ENCODE results near the gene CDH4. TPM values are rescaled to one million over a fixed set of nuclear protein-coding genes. Genes with fewer than 3 reads are reported as not detected.

CDH4 gene
- total and polyA plus RNA-seq, 2 donors (not counting 1 experiment from before 2014, with no cell fraction given): not detected

GRCh38 chr20:61419501-61419900, 167.4 kb downstream of the CDH4 start:
- Mint-ChIP-seq H3K27me3 (no peaks in the 10 kb centered on the region), H3K4me1 (no peaks in the 10 kb centered on the region), H3K27ac (no peak overlapping the region), H3K9me3 (ENCODE audit: insufficient read depth) (peaks cover 3% of the 10 kb centered on the region), H3K4me3 (no peak overlapping the region)
- Histone ChIP-seq H3K27ac (ENCODE audit: low read length in 2 of 2) (no peak overlapping the region), H3K79me2 (ENCODE audit: control insufficient read depth, insufficient read depth, low read length) (no peaks in the 10 kb centered on the region), H3K4me1 (ENCODE audit: control insufficient read depth in 2 of 2, insufficient read depth in 2 of 2, low read length in 2 of 2) (no peaks in the 10 kb centered on the region), H3K4me3 (ENCODE audit: control extremely low read depth in 1 of 5, extremely low read depth in 1 of 5, insufficient read depth in 1 of 5, low read depth in 2 of 5, low read length in 4 of 5) (no peak overlapping the region), H3K9me3 (ENCODE audit: control extremely low read depth in 1 of 3, control insufficient read depth in 2 of 3, insufficient read depth in 1 of 3, low read length in 2 of 3) (peaks cover 0 to 34% (median 0%) of the 10 kb centered on the region in 3 donors), H3K27me3 (replicated peaks in 1 of 4; ENCODE audit: control extremely low read depth in 1 of 4, control insufficient read depth in 3 of 4, insufficient read depth in 4 of 4, low read length in 3 of 4) (no peaks in the 10 kb centered on the region), H4K20me1 (ENCODE audit: control insufficient read depth, insufficient read depth, low read length, poor library complexity, severe bottlenecking) (no peaks in the 10 kb centered on the region), H3K36me3 (replicated peaks in 1 of 2; ENCODE audit: control extremely low read depth in 1 of 2, control insufficient read depth in 1 of 2, extremely low read depth in 1 of 2, insufficient read depth in 2 of 2, low read length in 1 of 2) (no peaks in the 10 kb centered on the region), H2AFZ (ENCODE audit: insufficient read depth, low read depth, low read length, poor library complexity, severe bottlenecking) (no peak overlapping the region), H3K9ac (ENCODE audit: low read length) (no peak overlapping the region), H3K4me2 (replicated peaks; ENCODE audit: low read depth, low read length, poor library complexity, severe bottlenecking) (no peak overlapping the region)
- TF ChIP-seq CTCF (IDR thresholded peaks at IDR 0.05) (no peak), EZH2 (IDR thresholded peaks at IDR 0.05; ENCODE audit: borderline replicate concordance, insufficient read depth, low read depth, low read length, poor library complexity, severe bottlenecking) (no peak)
- POLR2A ChIA-PET: no interaction called here
- no peak for ATAC-seq (ENCODE audit: low read depth)
- 78% methylated on average over 5 of the region's 6 CpGs for WGBS (ENCODE audit: insufficient coverage)
- intact Hi-C loops (cut with micrococcal nuclease): no loop called here
- CTCF ChIA-PET: no interaction called here
- no peak for DNase-seq

GRCh38 chr20:61420056-61420455, 168.0 kb downstream of the CDH4 start:
- no peak for TF ChIP-seq CTCF (IDR thresholded peaks at IDR 0.05)
- Mint-ChIP-seq H3K4me1 (no peaks in the 10 kb centered on the region), H3K4me3 (no peak overlapping the region), H3K9me3 (ENCODE audit: insufficient read depth) (peaks cover 3% of the 10 kb centered on the region), H3K27ac (no peak overlapping the region), H3K27me3 (no peaks in the 10 kb centered on the region)
- Histone ChIP-seq H2AFZ (ENCODE audit: insufficient read depth, low read depth, low read length, poor library complexity, severe bottlenecking) (no peak overlapping the region), H3K4me1 (ENCODE audit: control insufficient read depth in 2 of 2, insufficient read depth in 2 of 2, low read length in 2 of 2) (no peaks in the 10 kb centered on the region), H3K27me3 (replicated peaks in 1 of 4; ENCODE audit: control extremely low read depth in 1 of 4, control insufficient read depth in 3 of 4, insufficient read depth in 4 of 4, low read length in 3 of 4) (no peaks in the 10 kb centered on the region), H4K20me1 (ENCODE audit: control insufficient read depth, insufficient read depth, low read length, poor library complexity, severe bottlenecking) (no peaks in the 10 kb centered on the region), H3K9ac (ENCODE audit: low read length) (no peak overlapping the region), H3K79me2 (ENCODE audit: control insufficient read depth, insufficient read depth, low read length) (no peaks in the 10 kb centered on the region), H3K9me3 (ENCODE audit: control extremely low read depth in 1 of 3, control insufficient read depth in 2 of 3, insufficient read depth in 1 of 3, low read length in 2 of 3) (peaks cover 0 to 40% (median 0%) of the 10 kb centered on the region in 3 donors), H3K4me3 (ENCODE audit: control extremely low read depth in 1 of 5, extremely low read depth in 1 of 5, insufficient read depth in 1 of 5, low read depth in 2 of 5, low read length in 4 of 5) (no peak overlapping the region), H3K4me2 (replicated peaks; ENCODE audit: low read depth, low read length, poor library complexity, severe bottlenecking) (no peak overlapping the region), H3K36me3 (replicated peaks in 1 of 2; ENCODE audit: control extremely low read depth in 1 of 2, control insufficient read depth in 1 of 2, extremely low read depth in 1 of 2, insufficient read depth in 2 of 2, low read length in 1 of 2) (no peaks in the 10 kb centered on the region), H3K27ac (ENCODE audit: low read length in 2 of 2) (no peak overlapping the region)
- ChIA-PET CTCF (no interaction called here), POLR2A (no interaction called here)
- no peak for DNase-seq
- ATAC-seq (ENCODE audit: low read depth): no peak
- WGBS (ENCODE audit: insufficient coverage): 88% methylated on average over 6 of the region's 6 CpGs
- intact Hi-C loops (cut with micrococcal nuclease): no loop called here

All from B cell (primary cell).